Measurements from ENCODE around the gene GRM6.

The GRM6 gene

GRCh38 chr5:178994580-178995340 lies at the start of gene GRM6:
Gene GRM6, minus strand, starts transcription at chr5:178995320. Its CDS starts 376 bp downstream, at chr5:178994944.
- DNase-seq = no peak

DNA sequence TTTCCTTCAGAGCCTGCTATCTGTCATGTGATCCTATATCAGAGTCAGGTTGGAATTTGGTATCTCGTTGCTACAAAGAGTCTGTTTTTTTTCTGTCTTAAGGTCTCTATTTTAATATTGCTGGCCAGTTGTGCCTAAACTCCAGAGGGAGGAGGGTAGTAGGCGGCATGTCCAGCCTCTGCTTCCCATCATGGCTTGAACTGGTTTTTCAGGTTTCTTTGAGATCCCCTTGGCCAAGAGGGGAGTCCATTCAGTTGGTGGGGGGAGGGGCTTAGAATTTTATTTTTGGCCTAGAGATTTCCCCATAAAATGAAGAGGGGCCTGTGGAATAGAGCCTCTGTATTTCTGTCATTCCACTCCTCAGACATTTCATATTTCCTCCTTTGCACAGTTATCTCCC lies 49.6 kb upstream of the GRM6 start:
- no peak for DNase-seq

DNA sequence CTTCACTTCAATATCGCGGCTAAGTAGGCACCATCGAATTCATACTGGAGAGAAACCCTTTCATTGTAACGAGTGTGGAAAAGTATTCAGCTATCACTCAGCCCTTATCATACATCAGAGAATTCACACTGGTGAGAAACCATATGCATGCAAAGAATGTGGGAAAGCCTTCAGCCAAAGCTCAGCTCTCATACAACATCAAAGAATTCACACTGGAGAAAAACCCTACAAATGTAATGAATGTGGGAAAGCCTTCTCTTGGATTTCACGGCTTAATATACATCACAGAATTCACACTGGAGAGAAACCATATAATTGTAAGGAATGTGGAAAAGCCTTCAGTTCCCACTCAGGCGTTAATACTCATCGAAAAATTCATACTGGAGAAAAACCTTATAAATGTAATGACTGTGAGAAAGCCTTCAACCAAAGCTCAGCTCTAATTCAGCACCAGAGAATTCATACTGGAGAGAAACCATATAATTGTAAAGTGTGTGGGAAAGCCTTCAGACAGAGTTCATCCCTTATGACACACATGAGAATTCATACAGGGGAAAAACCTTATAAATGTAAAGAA lies 38.0 kb upstream of the GRM6 start:
- DNase-seq = no peak

- peak; percentile 90 to 93 for DNase-seq
Observed at GRCh38 chr5:179023528-179024189, 28.5 kb upstream of the GRM6 start, which contains the start of gene ZNF879. Gene ZNF879, plus strand, starts transcription at chr5:179023804. Its CDS starts 1,201 bp downstream, at chr5:179025005.

DNA sequence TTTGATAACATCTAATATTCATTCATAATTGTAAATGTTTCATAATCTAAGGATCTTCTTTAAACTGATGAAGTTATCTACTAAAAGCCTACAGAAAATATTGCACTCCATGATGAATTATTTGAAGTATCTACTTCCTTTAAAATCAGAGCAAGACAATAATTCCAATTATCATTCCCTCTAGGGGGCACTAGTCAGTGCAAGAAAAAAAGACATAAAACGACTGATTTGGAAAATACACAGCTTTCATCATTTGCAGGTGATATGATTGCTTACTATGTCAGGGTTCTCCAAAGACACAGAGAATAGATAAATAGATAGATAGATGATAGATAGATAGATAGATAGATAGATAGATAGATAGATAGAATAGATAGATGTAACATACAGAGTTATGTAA lies 13.5 kb upstream of the GRM6 start:
- DNase-seq = no peak

GRCh38 chr5:179006564-179006963 lies 11.4 kb upstream of the GRM6 start:
- no peak for DNase-seq

- no peak for DNase-seq
Observed at GRCh38 chr5:178998441-178998840, 3.3 kb upstream of the GRM6 start.

DNA sequence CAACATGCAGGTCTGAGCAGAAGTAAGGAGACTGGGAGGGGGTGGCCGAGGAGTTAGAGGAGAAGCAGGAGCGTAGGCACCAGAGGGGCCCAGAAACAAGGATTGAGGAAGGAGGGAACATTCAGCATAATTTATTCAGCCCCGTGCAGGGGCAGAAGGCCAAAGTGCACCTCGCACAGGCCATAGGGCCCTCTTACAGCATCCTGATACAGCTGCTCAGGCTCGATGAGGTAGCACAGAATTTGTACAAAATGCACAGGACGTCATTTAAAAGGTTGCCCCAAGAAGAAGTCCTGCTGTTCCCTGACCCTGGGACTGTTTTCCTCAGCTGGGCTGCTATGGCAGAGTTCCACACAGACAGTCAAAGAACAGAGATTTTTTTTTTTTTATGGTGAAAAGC lies 2.1 kb upstream of the GRM6 start:
- DNase-seq = no peak

GRCh38 chr5:178996156-178996555 lies 1.0 kb upstream of the GRM6 start:
- no peak for DNase-seq

- no peak for DNase-seq
Observed at GRCh38 chr5:178995341-178995690, 196 bp upstream of the GRM6 start.

DNA sequence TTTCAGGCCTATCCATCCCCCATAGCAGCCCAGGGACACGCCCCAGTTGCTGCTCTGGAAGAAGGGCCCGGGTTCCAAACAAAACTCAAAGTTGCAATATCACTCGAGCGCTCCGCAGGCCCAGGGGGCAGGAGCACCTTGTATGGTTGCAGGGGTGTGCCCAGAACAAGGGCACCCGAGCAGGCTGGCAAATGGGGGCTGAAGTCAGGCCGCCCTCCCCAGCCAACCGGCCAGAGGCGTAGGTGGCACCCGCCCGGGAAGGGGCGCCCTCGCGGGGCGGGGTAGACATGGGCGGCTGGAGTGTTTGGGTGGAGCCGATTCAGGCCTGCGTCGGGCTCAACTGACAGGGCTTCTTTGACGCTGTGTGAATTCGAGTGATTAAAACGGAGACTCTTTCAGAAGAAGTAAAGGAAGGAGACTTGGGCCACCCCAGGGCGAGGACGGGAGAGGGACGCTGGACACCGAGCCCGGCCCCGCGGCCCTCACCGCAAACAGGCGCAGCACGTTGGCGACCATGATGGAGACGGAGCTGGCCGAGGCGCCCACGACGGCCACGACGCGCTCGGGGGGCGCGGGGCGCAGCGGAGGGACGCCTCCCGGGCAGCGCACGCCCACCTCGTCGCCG lies 1.1 kb downstream of the GRM6 start:
- no peak for DNase-seq

DNA sequence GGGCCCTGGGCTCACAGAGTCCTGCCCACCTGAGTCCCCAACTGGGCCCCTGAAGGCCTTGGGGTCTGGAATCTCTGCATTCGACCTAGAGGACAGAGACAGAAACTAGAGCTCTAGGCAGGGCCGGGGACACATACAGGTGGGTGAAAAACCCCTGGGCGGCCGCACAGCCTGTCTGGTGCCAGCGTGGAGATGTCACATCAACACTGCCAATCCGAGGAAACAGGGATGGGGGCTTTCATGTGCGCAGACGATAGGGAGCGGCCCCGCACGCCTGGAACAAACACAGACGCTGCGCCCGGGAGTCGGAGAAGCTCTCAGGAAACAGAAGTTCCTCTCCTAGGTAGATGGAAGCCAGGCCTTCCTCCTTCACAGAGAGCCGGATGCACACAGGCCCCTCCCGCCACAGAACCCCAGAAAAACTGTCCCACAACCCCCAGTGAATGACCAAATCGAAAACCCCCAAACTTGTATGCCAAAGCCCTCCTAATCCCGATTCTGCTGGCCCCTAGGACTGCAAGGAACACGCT lies 1.8 kb downstream of the GRM6 start:
- no peak for DNase-seq

DNA sequence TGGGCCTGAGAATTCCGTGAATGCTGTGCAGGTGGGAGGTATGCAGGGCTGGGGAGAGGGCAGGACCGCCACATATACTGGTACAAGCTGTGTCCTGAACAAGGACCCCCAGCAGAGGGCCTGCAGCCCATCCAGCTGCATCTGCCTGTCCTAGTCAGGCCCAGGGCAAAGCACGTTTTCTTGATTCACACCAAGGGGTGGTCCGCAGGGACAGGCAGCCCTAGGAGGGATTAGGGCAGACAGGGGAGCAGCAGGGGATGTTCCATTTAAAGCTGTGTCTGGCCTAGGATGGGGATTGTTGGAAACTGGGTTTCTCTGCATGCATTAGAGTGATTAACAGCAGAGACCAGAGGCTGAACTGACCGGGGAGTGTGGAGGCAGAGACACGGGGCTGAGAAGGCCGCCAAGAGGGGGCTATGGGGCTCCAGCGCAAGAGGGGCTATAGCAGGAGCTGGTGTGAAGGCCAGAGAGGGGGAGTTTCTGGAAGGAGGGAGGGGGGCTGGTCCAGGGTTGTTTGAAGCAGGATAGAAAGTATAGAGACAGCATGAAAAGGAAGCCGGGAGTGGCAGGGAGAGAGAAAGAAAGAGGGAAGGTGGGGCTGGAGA lies 2.7 kb downstream of the GRM6 start:
- no peak for DNase-seq

DNA sequence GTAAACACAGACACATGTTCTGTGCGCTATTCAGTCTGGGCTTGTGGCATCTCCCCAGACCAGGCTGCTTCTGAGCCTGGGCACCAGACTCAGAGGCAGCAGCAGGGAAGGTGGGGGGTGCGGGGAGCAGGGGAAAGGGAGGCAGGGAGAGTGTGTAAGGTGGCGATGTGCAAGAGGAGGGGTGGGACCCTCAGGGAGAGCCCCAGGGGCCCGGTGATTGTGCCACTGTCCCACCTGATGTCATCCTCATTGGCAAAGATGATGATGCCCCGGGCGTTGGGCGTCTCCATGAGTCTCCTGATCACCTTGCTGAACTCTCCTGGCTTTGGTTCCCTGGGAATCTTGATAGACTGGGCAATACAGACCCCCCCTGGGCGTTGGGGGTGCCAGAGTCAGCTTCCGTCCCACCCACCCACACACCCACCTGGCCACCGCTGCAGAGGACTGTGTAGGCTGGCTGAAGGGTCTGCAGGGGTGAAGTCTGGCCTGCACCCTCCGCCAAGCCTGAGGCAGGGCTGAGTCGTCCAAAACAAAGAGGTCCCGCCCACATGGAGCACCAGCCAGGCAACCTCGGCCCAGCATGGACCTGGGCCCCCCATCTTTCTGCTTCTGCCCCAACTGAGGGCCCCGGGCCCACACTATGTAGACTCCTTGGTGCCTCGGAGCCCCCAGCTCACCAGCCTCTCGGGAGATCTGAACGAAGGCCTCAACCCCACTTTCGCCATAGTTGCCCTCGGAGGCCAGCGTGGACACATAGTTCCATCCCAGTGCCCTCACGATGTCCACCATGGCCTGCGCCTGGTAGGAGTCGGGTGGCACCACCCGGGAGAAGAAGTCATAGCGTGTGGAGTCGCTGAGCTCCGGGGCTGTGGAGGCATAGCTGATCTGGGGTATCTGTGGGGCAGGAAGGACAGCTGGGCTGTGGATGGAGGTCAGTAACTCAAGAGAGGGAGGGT lies 3.7 kb downstream of the GRM6 start:
- DNase-seq = no peak

GRCh38 chr5:178990491-178990890 lies 4.6 kb downstream of the GRM6 start:
- DNase-seq = no peak

- DNase-seq = no peak
Observed at GRCh38 chr5:178989311-178989710, 5.8 kb downstream of the GRM6 start.

GRCh38 chr5:178988436-178989220 lies 6.5 kb downstream of the GRM6 start:
- no peak for DNase-seq

DNA sequence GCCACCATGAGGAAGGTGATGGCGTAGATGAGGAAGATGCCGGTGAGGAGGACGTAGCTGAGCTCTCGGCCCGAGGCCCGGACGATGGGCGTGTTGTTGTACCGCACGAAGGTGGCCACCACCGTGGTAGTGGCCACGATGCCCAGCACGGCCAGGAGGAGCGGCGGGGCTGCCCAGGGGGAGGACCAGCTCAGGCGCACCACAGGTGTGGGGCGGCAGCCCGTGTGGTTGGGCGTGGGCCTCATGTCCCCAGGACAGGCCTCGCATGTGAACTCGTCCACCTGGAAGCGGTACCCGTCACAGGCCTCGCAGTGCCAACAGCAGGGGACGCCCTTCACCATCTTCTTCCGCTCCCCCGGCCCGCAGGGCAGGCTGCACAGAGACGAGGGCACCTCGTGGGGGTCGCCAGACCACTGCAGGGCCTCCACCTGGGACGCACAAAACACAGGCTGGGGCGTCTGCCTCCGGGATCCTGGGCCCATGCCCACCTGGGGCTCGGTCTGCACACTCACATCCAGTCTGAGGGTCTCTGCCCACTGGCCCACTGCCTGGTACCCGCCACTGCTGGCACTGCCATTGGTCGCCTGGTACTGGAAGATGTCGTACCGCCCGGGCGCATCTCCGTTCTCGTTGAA lies 8.7 kb downstream of the GRM6 start:
- no peak for DNase-seq

DNA sequence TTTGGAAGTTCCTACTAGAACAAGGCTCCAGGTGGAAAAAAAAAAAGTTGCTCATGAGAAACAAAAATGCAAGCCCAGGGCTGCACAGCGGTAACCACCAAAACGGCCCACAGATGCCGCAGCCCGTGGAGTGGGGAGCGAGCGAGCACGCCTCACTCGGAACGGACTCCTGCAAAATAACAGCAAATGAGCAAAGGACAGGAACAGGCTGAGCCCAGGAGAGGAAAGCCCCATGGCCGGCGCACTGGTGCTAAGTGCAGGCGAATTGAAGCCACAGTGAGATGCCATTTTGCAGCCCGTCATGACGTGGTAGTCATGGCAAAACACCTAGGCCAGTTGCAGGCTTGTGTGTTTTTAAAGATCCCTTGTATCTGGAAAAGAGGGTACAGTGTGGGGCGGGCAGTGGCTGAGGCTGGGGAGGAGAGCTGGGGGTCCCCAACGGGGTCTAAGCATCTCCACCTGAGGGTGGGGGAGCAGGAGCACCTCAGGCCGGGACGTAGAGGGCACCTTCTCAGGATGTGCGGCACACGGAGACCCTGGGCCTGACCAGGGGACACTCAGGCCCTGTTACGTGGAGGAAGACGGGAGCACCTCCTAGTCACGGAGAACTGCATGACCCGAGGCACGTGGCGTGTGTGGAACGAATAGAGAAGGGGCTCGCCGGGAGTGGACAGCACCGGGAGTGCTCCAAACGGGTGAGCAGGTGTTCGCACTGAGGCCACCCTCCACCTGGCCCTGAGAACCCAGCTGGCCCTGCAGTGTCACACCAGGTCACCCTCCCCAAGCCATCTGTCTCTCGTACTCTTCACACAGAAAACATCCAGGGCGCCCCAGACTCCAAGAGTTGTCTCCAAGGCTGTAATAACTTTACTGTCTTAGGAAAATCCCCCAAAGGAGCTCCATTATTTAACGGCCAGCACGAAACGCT lies 10.7 kb downstream of the GRM6 start:
- no peak for DNase-seq
